ENCODE results near the gene NIF3L1.

- TF ChIP-seq CTCF (IDR thresholded peaks at IDR 0.05) (no peak), POLR2A (IDR thresholded peaks at IDR 0.05) (no peak)
Observed at GRCh38 chr2:200929334-200930249, 40.4 kb downstream of the NIF3L1 start.
